Stromal cell of bone marrow (primary cell): ENCODE results near the gene RBBP8.
"Not testable (repeated sequence)": the region's sequence is repeated elsewhere in the genome, so short reads cannot be mapped to it uniquely, and the experiment has no call there.

Experiments used
- DNase-seq: peaks from one replicate; pipeline ENCODE4 v3.0.0-alpha.2; 2012; ENCODE audit warnings: low read depth

The RBBP8 gene

DNA sequence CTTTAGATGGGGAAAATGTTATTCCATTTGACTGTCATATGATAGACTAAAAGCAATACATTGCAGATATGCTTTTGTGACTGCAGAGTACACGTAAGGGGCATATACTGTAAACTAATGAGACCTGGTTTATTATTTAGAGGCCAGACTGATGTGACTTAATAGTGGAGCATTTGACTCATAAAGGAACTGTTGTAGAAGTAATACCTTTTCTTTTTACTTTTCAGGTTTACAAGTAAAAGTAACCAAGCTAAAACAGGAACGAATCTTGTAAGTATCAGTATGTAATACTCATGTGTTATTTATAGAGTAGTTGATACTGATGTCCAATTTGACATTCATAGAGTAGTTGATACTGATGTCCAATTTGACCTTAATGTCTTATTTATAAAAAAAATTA is 13.1 kb downstream of the RBBP8 start:
- no peak for DNase-seq

DNA sequence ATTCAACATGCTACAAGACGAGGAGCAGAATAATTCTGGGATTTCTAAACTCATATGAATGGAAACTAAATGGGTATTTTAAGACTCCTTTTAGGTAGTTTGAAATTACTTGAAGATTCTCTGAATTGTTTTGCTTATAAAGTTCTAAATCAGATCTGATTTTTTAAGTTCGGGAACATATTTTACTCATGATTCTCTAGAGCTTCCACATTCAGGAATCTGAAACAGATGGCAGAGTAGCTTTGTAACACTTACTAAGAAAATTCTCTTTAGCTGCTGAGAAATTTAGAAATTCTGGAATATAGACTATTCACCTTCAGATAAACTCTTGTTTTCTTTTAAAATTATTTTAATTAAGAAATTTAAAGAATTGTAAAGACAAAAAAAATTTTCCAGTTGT is 13.7 kb downstream of the RBBP8 start:
- no peak for DNase-seq

GRCh38 chr18:22951823-22952222 is 18.7 kb downstream of the RBBP8 start:
- no peak for DNase-seq

DNA sequence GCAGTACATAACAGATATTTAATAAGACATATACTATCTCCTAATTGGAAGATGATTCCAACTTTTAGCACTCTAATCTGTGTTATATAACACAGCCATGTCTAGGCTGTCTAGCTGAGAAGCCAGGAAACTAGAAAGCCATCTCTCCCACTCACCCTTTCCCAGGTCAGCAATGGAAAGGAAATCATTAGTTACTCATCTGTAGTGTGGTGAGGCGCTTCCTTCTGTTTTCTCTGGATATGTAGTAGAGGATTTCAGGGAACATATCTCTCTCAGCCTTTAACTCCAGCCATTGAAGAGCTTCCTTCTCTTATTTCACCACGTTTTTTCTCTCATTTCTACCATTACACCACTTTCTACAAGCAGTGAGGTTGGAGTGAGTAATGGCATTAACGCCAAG is 19.4 kb downstream of the RBBP8 start:
- DNase-seq: no peak

DNA sequence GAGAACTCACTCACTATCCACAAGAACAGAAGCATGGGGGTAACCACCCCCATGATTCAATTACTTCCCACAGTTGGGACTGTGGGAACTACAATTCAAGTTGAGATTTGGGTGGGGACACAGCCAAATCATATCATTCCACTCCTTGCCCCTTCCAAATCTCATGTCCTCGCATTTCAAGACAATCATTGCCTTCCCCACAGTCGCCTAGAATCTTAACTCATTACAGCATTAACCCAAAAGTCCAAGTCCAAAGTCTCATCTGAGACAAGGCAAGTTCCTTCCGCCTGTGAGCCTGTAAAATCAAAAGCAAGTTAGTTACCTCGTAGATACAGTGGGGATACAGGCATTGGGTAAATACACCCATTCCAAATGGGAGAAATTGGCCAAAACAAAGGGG is 20.9 kb downstream of the RBBP8 start:
- DNase-seq: not testable (repeated sequence)

- no peak for DNase-seq
Measured at GRCh38 chr18:22956226-22956625, 23.1 kb downstream of the RBBP8 start.

- no peak for DNase-seq
Measured at GRCh38 chr18:22961156-22961555, 28.0 kb downstream of the RBBP8 start.

GRCh38 chr18:22962004-22962403 is 28.9 kb downstream of the RBBP8 start:
- no peak for DNase-seq

DNA sequence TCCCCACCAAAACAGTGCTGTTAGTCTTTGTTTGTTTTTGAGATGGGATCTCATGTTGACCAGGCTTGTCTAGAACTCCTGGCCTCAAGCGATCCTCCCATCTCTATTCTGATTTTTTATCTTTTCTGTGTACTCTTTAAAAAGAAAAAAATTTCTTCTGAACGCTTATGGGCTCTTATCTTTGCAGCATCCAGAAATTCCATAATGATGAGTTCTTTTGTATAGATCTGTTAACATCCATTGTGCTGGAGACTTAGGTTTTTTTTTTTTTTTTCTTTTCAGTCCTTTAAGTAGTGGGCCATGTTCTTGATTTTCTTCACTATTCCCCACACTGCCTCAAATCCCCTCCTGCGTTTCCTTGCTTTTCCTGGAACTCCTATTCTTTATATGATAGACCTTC is 31.0 kb downstream of the RBBP8 start:
- DNase-seq: no peak

GRCh38 chr18:22964722-22965121 is 31.6 kb downstream of the RBBP8 start:
- DNase-seq: no peak

DNA sequence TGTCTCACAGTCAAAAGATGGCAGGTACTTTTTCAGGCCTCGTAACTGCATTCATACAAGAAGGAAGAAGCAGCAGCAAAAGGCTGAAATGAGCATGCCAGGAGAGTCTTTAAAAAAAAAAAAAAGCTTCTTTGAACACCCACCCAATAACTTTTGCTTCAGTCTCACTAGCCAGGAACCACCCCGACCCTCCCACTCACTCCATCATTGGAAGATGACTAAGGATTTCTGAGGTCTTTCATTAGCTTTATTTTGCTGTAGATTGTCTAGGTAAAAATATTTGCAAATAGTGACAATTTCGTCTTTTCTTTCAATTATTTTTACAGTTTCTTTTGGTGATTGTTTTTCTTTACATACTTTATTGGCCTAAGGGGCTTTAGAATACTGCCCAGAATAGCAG is 37.9 kb downstream of the RBBP8 start:
- no peak for DNase-seq

DNA sequence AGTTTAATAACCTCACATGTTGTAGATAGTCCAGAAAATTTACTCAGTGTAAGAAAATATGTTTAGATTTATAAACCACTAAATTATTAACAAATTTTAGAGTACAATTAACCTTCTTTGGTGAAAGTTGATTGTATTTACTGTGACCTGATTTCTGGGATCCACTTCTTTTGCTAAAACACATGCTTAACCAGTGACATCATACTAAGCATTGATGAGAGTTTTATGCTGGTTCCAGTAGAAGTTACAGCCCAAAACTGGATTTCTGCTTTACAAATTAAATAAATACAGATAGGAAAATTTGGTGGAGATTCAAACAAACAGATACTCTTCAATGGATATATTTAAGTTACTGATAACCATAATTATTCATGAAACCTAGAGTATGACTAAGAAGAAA is 40.9 kb downstream of the RBBP8 start:
- no peak for DNase-seq

DNA sequence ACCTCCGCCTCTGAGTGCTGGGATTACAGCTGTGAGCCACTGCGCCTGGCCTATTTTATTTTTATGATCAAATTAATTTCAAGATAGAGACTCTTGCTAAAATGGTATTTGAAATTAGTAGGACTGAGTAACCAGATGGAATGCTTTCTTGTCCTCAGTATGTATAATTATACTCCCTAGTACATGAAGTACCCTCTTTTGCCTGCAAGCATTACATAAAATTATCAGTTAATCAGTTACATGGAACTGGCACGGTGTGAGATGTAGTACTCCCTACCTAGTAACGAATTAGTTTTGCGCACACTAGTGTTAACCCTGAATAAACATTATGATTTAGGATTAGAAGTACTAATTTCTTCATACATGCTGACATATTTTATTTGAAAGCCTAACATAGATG is 41.6 kb downstream of the RBBP8 start:
- DNase-seq: no peak

- no peak for DNase-seq
Measured at GRCh38 chr18:22975508-22975907, 42.4 kb downstream of the RBBP8 start.

- DNase-seq: peak; percentile 80
Measured at GRCh38 chr18:22977847-22978701, 44.9 kb downstream of the RBBP8 start.

GRCh38 chr18:22980394-22980793 is 47.3 kb downstream of the RBBP8 start:
- no peak for DNase-seq

GRCh38 chr18:22981274-22982133 is 48.4 kb downstream of the RBBP8 start:
- no peak for DNase-seq

DNA sequence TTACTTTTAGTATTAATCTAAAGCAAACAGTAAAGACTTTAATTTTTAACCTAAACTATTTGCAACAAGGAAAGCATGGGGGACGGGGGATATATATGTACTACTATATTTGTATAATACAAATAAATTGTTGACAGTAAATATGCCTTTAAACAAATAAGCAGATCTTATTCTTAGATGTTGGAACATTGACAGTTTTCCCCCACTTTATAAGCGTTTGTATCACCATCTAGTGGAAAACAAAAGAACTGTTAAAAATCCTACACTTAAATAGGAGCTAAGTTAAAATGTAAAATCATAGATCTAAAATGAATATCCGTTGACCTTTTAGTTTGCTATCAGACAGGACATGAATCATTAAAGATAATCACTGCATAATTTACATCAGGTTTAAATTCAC is 50.0 kb downstream of the RBBP8 start:
- DNase-seq: peak; percentile 40

- DNase-seq: no peak
Measured at GRCh38 chr18:22985250-22985649, 52.1 kb downstream of the RBBP8 start.

- no peak for DNase-seq
Measured at GRCh38 chr18:22987547-22988189, 54.5 kb downstream of the RBBP8 start.

DNA sequence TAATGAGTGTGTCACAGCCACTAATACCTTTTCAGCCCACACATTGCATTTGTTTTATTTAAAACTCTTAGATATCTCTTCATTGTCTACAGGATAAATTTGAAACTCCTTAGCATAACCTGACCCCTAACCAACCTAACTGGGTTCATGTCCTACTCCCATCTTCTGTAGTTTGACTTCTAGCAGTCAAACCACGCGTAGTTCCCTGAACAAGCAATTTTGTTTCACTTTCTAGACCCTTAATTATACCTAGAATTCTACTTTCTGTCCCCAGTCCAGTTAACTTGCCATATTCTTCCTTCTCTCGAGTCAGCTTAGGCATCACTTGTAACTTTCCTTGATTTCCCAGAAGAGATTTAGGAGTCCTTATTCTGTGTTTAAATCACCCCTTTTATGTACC is 55.1 kb downstream of the RBBP8 start:
- DNase-seq: no peak

GRCh38 chr18:22998344-22998743 is 65.2 kb downstream of the RBBP8 start:
- no peak for DNase-seq

- DNase-seq: no peak
Measured at GRCh38 chr18:22999212-22999611, 66.1 kb downstream of the RBBP8 start.
